Peyer's patch (tissue), 4 donors: ENCODE data around the gene USP32.

ENCODE experiments used
- POLR2A ChIP-seq, 2 donors: fragments of 450-650 bp; IDR thresholded peaks; one replicate each; pipeline ENCODE4 v1.5.1; 2017; ENCODE audit warnings: antibody characterized with exemption in 2 of 2, mild to moderate bottlenecking in 2 of 2, moderate library complexity in 2 of 2
- TF ChIP-seq, protein P1 (sequence below), 6 experiments: fragments of 450-650 bp in 4 of 6; fragments of 200-600 bp in 2 of 6; sonication (generic) in 1 of 6; IDR thresholded peaks; one replicate each; pipeline ENCODE4 v1.5.1; 2017 to 2019; ENCODE audit warnings: antibody characterized with exemption in 6 of 6, mild to moderate bottlenecking in 3 of 6, moderate library complexity in 1 of 6

DNA sequence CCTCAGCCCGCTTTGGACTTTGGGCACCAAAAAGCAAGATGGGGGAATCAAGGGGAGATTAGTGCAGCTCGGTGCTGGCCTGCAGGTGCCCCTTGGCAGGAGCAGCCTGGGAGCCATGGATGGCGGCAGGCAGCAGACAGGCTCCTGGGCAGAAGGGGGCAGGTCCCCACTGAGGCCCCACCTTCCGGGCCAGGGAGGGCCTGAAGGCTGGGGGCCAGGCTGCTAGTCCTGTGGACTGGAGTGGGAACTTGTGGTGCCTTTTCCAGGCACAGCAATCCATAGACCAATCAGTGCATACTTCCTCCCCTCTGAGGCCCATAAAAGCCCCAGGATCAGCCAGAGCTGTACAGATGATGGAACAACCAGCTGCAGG is 64.0 kb downstream of the USP32 start:
- TF ChIP-seq, protein P1, sequence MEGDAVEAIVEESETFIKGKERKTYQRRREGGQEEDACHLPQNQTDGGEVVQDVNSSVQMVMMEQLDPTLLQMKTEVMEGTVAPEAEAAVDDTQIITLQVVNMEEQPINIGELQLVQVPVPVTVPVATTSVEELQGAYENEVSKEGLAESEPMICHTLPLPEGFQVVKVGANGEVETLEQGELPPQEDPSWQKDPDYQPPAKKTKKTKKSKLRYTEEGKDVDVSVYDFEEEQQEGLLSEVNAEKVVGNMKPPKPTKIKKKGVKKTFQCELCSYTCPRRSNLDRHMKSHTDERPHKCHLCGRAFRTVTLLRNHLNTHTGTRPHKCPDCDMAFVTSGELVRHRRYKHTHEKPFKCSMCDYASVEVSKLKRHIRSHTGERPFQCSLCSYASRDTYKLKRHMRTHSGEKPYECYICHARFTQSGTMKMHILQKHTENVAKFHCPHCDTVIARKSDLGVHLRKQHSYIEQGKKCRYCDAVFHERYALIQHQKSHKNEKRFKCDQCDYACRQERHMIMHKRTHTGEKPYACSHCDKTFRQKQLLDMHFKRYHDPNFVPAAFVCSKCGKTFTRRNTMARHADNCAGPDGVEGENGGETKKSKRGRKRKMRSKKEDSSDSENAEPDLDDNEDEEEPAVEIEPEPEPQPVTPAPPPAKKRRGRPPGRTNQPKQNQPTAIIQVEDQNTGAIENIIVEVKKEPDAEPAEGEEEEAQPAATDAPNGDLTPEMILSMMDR (IDR thresholded peaks at IDR 0.05) = no peak
- TF ChIP-seq POLR2A (IDR thresholded peaks at IDR 0.05) = no peak
